HG02840 (cell line): Measurements from ENCODE around the gene PARN.
"Not testable (repeated sequence)": the region's sequence is repeated elsewhere in the genome, so short reads cannot be mapped to it uniquely, and the experiment has no call there.

ENCODE experiments used
- ATAC-seq: cut with Tn5 transposase; IDR thresholded peaks from one replicate; pipeline ENCODE4 v1.9.1; 2021; ENCODE audit warnings: mild to moderate bottlenecking, moderate library complexity, moderate number of reproducible peaks; ENCODE audit not compliant: unreplicated experiment, low FRiP score

The PARN gene

GRCh38 chr16:14629919-14630619, at the start of gene PARN:
PARN (minus strand) TSS chr16:14630260; CDS start chr16:14630125, 135 bp downstream.
- peak; percentile 43 for ATAC-seq

- no peak for ATAC-seq
Measured at GRCh38 chr16:14678748-14679497, 48.9 kb upstream of the PARN start.

GRCh38 chr16:14677627-14678026, 47.6 kb upstream of the PARN start:
- ATAC-seq, result no peak

GRCh38 chr16:14676633-14677032, 46.6 kb upstream of the PARN start:
- ATAC-seq, result no peak

- peak; percentile 73 for ATAC-seq
Measured at GRCh38 chr16:14672403-14672971, 42.4 kb upstream of the PARN start.

- no peak for ATAC-seq
Measured at GRCh38 chr16:14669776-14670175, 39.7 kb upstream of the PARN start.

- no peak for ATAC-seq
Measured at GRCh38 chr16:14668556-14669223, 38.6 kb upstream of the PARN start.

- ATAC-seq, result no peak
Measured at GRCh38 chr16:14667347-14668266, 37.5 kb upstream of the PARN start.

- ATAC-seq, result peak; percentile 75
Measured at GRCh38 chr16:14658063-14658462, 28.0 kb upstream of the PARN start.

GRCh38 chr16:14652726-14653125, 22.7 kb upstream of the PARN start:
- ATAC-seq, result no peak

- ATAC-seq, result no peak
Measured at GRCh38 chr16:14650629-14651028, 20.6 kb upstream of the PARN start.

GRCh38 chr16:14649816-14650215, 19.8 kb upstream of the PARN start:
- ATAC-seq, result no peak

- no peak for ATAC-seq
Measured at GRCh38 chr16:14641926-14642325, 11.9 kb upstream of the PARN start.

GRCh38 chr16:14641206-14641605, 11.1 kb upstream of the PARN start:
- ATAC-seq, result no peak

GRCh38 chr16:14640538-14640937, 10.5 kb upstream of the PARN start:
- ATAC-seq, result no peak

- ATAC-seq, result not testable (repeated sequence)
Measured at GRCh38 chr16:14636951-14637240, 6.8 kb upstream of the PARN start.

GRCh38 chr16:14636179-14636950, 6.3 kb upstream of the PARN start:
- ATAC-seq, result not testable (repeated sequence)

- ATAC-seq, result no peak
Measured at GRCh38 chr16:14635395-14636165, 5.5 kb upstream of the PARN start.

- ATAC-seq, result no peak
Measured at GRCh38 chr16:14634389-14634725, 4.3 kb upstream of the PARN start.
